Activated CD4-positive, alpha-beta T cell treated with anti-CD3 and anti-CD28 coated beads for 36 hours (primary cell): ENCODE measurements around the gene DNM3. TPM values are rescaled to one million over a fixed set of nuclear protein-coding genes. Genes with fewer than 3 reads are reported as not detected.
"Not testable (repeated sequence)": the region's sequence is repeated elsewhere in the genome, so short reads cannot be mapped to it uniquely, and the experiment has no call there.

ENCODE experiments used
- ATAC-seq: fragments of 200-7000 bp; cut with Tn5 transposase; one replicate; pipeline ENCODE4 v1.10.0; 2021; ENCODE audit warnings: mild to moderate bottlenecking, moderate library complexity
- CTCF ChIA-PET: fragments of 350-600 bp; sonication (Branson Sonifier 250); formaldehyde crosslinking; loops from one replicate; lab custom pipeline; 2021; ENCODE audit warnings: antibody characterized with exemption; lab: Charles Lee
- POLR2A ChIA-PET: fragments of 350-600 bp; sonication (Branson Sonifier 250); formaldehyde crosslinking; loops from one replicate; lab custom pipeline; 2021; ENCODE audit warnings: antibody characterized with exemption, inconsistent platforms; lab: Charles Lee
- DNase-seq: peaks from one replicate; pipeline ENCODE4 v3.0.0-alpha.2; 2020
- H3K27ac Mint-ChIP-seq: one replicate; pipeline ENCODE4 v1.8.0; 2021; ENCODE audit warnings: mixed read lengths
- H3K27me3 Mint-ChIP-seq: one replicate; pipeline ENCODE4 v1.8.0; 2021; ENCODE audit warnings: mixed read lengths
- H3K36me3 Mint-ChIP-seq: one replicate; pipeline ENCODE4 v1.8.0; 2021; ENCODE audit warnings: low read depth, mixed read lengths
- H3K4me1 Mint-ChIP-seq: one replicate; pipeline ENCODE4 v1.8.0; 2021; ENCODE audit warnings: mixed read lengths
- H3K4me3 Mint-ChIP-seq: one replicate; pipeline ENCODE4 v1.8.0; 2021; ENCODE audit warnings: mild to moderate bottlenecking, moderate library complexity, mixed read lengths
- H3K9me3 Mint-ChIP-seq: one replicate; pipeline ENCODE4 v1.8.0; 2021; ENCODE audit warnings: low read depth, mixed read lengths
- intact Hi-C, 2 experiments: fragments of 100-400 bp; cut with DNase I in 1 of 2; cut with micrococcal nuclease in 1 of 2; formaldehyde crosslinking; loops; one replicate each; pipeline versions ENCODE4 v1.14.2 to v1.15.1; 2022 to 2024; cut with DNase I, micrococcal nuclease
- total RNA-seq, 2 experiments: library from RNA; stranded (reverse); gene quantifications; one replicate each; pipeline ENCODE4 v1.2.3, GENCODE V29; 2021

DNM3 gene
- total RNA-seq, 2 experiments from 2014 or later: 1.1 to 1.4 TPM

GRCh38 chr1:172292840-172293239 is 451.5 kb downstream of the DNM3 start:
- CTCF ChIA-PET: interaction anchor here (0.8 kb wide), 1 partner anchor 54 kb away, joined by 3 read pairs; no protein-coding TSS in a partner anchor
- no peaks in the 10 kb centered on the region for H3K27me3 Mint-ChIP-seq
- intact Hi-C loops: no loop called here
- POLR2A ChIA-PET: interaction anchor here (0.6 kb wide), 2 partner anchors 96 to 198 kb away, joined by 3 read pairs; no protein-coding TSS in a partner anchor
- no peak for ATAC-seq
- DNase-seq: no peak
- no peak overlapping the region for H3K4me3 Mint-ChIP-seq
- no peaks in the 10 kb centered on the region for H3K4me1 Mint-ChIP-seq
- no peaks in the 10 kb centered on the region for H3K9me3 Mint-ChIP-seq
- no peaks in the 10 kb centered on the region for H3K36me3 Mint-ChIP-seq
- H3K27ac Mint-ChIP-seq: no peak overlapping the region

- H3K4me3 Mint-ChIP-seq: no peak overlapping the region
- intact Hi-C loops: no loop called here
- H3K27me3 Mint-ChIP-seq: no peaks in the 10 kb centered on the region
- no peaks in the 10 kb centered on the region for H3K36me3 Mint-ChIP-seq
- no peaks in the 10 kb centered on the region for H3K4me1 Mint-ChIP-seq
- ChIA-PET POLR2A (interaction anchor here (0.6 kb wide), 2 partner anchors 96 to 199 kb away, joined by 3 read pairs; no protein-coding TSS in a partner anchor), CTCF (interaction anchor here (0.8 kb wide), 1 partner anchor 54 kb away, joined by 3 read pairs; no protein-coding TSS in a partner anchor)
- DNase-seq (no peak), ATAC-seq (no peak)
- no peak overlapping the region for H3K27ac Mint-ChIP-seq
- H3K9me3 Mint-ChIP-seq: no peaks in the 10 kb centered on the region
These were observed 452.1 kb downstream of the DNM3 start for GRCh38 chr1:172293429-172293828.

GRCh38 chr1:172298141-172298540 is 456.8 kb downstream of the DNM3 start:
- H3K27ac Mint-ChIP-seq: no peak overlapping the region
- H3K36me3 Mint-ChIP-seq: no peaks in the 10 kb centered on the region
- intact Hi-C loops: no loop called here

GRCh38 chr1:172298911-172299310 is 457.6 kb downstream of the DNM3 start:
- Mint-ChIP-seq H3K4me3 (no peak overlapping the region), H3K27ac (no peak overlapping the region), H3K36me3 (no peaks in the 10 kb centered on the region), H3K9me3 (peaks cover 2% of the 10 kb centered on the region), H3K27me3 (no peaks in the 10 kb centered on the region), H3K4me1 (no peaks in the 10 kb centered on the region)
- ChIA-PET POLR2A (no interaction called here), CTCF (interaction anchor here (0.5 kb wide), 1 partner anchor 1037 kb away, joined by 3 read pairs; no protein-coding TSS in a partner anchor)
- ATAC-seq (no peak), DNase-seq (no peak)
- intact Hi-C loops: no loop called here

More at GRCh38 chr1:172298141-172298540, 456.8 kb downstream of the DNM3 start:
- ChIA-PET POLR2A (no interaction called here), CTCF (interaction anchor here (0.5 kb wide), 1 partner anchor 1038 kb away, joined by 3 read pairs; no protein-coding TSS in a partner anchor)
- Mint-ChIP-seq H3K27me3 (no peaks in the 10 kb centered on the region), H3K4me3 (no peak overlapping the region), H3K4me1 (no peaks in the 10 kb centered on the region), H3K9me3 (peaks cover 2% of the 10 kb centered on the region)
- DNase-seq (no peak), ATAC-seq (no peak)

- no peaks in the 10 kb centered on the region for H3K27me3 Mint-ChIP-seq
- no peaks in the 10 kb centered on the region for H3K4me1 Mint-ChIP-seq
- ATAC-seq: no peak
- intact Hi-C loops: no loop called here
- ChIA-PET CTCF (no interaction called here), POLR2A (no interaction called here)
- no peak overlapping the region for H3K4me3 Mint-ChIP-seq
- no peak overlapping the region for H3K27ac Mint-ChIP-seq
- no peaks in the 10 kb centered on the region for H3K36me3 Mint-ChIP-seq
- peaks cover 2% of the 10 kb centered on the region for H3K9me3 Mint-ChIP-seq
- no peak for DNase-seq
These were observed 458.2 kb downstream of the DNM3 start for GRCh38 chr1:172299515-172299914.

- H3K27ac Mint-ChIP-seq, POLR2A ChIA-PET, H3K4me3 Mint-ChIP-seq, CTCF ChIA-PET, DNase-seq, H3K9me3 Mint-ChIP-seq, intact Hi-C loops, ATAC-seq, H3K27me3 Mint-ChIP-seq, H3K36me3 Mint-ChIP-seq, H3K4me1 Mint-ChIP-seq: not testable (repeated sequence)
These were observed 466.2 kb downstream of the DNM3 start for GRCh38 chr1:172307508-172307907.

- CTCF ChIA-PET: interaction anchor here (0.8 kb wide), 1 partner anchor 217 kb away, joined by 3 read pairs; no protein-coding TSS in a partner anchor
- no peaks in the 10 kb centered on the region for H3K36me3 Mint-ChIP-seq
- H3K9me3 Mint-ChIP-seq: peaks cover 6% of the 10 kb centered on the region
- intact Hi-C loops: no loop called here
- no peaks in the 10 kb centered on the region for H3K27me3 Mint-ChIP-seq
- POLR2A ChIA-PET: no interaction called here
- no peak for ATAC-seq
- DNase-seq: no peak
- no peaks in the 10 kb centered on the region for H3K4me1 Mint-ChIP-seq
- no peak overlapping the region for H3K4me3 Mint-ChIP-seq
- H3K27ac Mint-ChIP-seq: no peak overlapping the region
These were observed 466.8 kb downstream of the DNM3 start for GRCh38 chr1:172308142-172308541.

GRCh38 chr1:172308577-172308976 is 467.3 kb downstream of the DNM3 start:
- Mint-ChIP-seq H3K27ac (no peak overlapping the region), H3K4me3 (no peak overlapping the region), H3K9me3 (peaks cover 6% of the 10 kb centered on the region), H3K36me3 (no peaks in the 10 kb centered on the region), H3K4me1 (no peaks in the 10 kb centered on the region), H3K27me3 (no peaks in the 10 kb centered on the region)
- ATAC-seq: no peak
- no peak for DNase-seq
- ChIA-PET CTCF (interaction anchor here (0.8 kb wide), 1 partner anchor 218 kb away, joined by 3 read pairs; no protein-coding TSS in a partner anchor), POLR2A (no interaction called here)
- intact Hi-C loops: no loop called here

- Mint-ChIP-seq H3K4me1 (no peaks in the 10 kb centered on the region), H3K4me3 (no peak overlapping the region), H3K27ac (no peak overlapping the region), H3K27me3 (no peaks in the 10 kb centered on the region), H3K9me3 (no peaks in the 10 kb centered on the region), H3K36me3 (no peaks in the 10 kb centered on the region)
- no peak for DNase-seq
- CTCF ChIA-PET: interaction anchor here (0.8 kb wide), 1 partner anchor 19 kb away, joined by 3 read pairs; no protein-coding TSS in a partner anchor
- intact Hi-C loops: no loop called here
- no peak for ATAC-seq
- POLR2A ChIA-PET: no interaction called here
These were observed 479.4 kb downstream of the DNM3 start for GRCh38 chr1:172320733-172321132.

GRCh38 chr1:172321451-172321850 is 480.2 kb downstream of the DNM3 start:
- Mint-ChIP-seq H3K36me3 (no peaks in the 10 kb centered on the region), H3K27ac (no peak overlapping the region), H3K4me1 (no peaks in the 10 kb centered on the region), H3K9me3 (no peaks in the 10 kb centered on the region), H3K4me3 (no peak overlapping the region), H3K27me3 (no peaks in the 10 kb centered on the region)
- intact Hi-C loops: no loop called here
- ATAC-seq: no peak
- POLR2A ChIA-PET: no interaction called here
- CTCF ChIA-PET: interaction anchor here (0.6 to 0.8 kb wide), 2 partner anchors 19 to 99 kb away, joined by 3 read pairs; no protein-coding TSS in a partner anchor
- no peak for DNase-seq

GRCh38 chr1:172322219-172323061 is 481.1 kb downstream of the DNM3 start:
- no peaks in the 10 kb centered on the region for H3K4me1 Mint-ChIP-seq
- ChIA-PET POLR2A (interaction anchor here (0.6 kb wide), 1 partner anchor 37 kb away, joined by 6 read pairs; no protein-coding TSS in a partner anchor), CTCF (interaction anchor here (0.6 to 1.0 kb wide), 2 partner anchors 10 to 98 kb away, joined by 3 to 5 read pairs; no protein-coding TSS in a partner anchor)
- no peaks in the 10 kb centered on the region for H3K27me3 Mint-ChIP-seq
- intact Hi-C loops: no loop called here
- DNase-seq (no peak), ATAC-seq (no peak)
- no peaks in the 10 kb centered on the region for H3K9me3 Mint-ChIP-seq
- no peak overlapping the region for H3K27ac Mint-ChIP-seq
- H3K36me3 Mint-ChIP-seq: no peaks in the 10 kb centered on the region
- no peak overlapping the region for H3K4me3 Mint-ChIP-seq
